ENCODE data around the gene ARHGEF37. TPM values are rescaled to one million over a fixed set of nuclear protein-coding genes. Genes with fewer than 3 reads are reported as not detected.
"Not testable (repeated sequence)": the region's sequence is repeated elsewhere in the genome, so short reads cannot be mapped to it uniquely, and the experiment has no call there.

Gene ARHGEF37
- total RNA-seq, 1 donor from 2014 or later = 2.3 TPM

DNA sequence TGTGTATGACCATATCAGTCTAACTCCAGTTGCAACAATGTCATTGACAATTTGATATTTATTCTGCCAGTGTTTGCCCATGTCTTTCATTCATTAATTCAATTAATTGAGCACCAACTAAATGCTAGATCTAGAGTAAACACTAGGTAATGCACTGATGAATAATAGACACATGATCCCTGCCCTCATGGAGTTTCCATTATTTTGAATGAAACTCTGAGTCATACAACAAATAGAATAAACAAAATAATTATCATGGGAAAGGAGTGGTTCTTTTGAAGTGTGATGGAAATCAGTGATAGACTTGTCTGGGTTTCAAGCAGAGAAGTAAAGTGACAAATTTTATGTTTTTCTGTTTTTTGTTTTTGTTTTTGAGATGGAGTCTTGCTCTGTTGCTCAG is 4.6 kb downstream of the ARHGEF37 start:
- TF ChIP-seq, protein P1, sequence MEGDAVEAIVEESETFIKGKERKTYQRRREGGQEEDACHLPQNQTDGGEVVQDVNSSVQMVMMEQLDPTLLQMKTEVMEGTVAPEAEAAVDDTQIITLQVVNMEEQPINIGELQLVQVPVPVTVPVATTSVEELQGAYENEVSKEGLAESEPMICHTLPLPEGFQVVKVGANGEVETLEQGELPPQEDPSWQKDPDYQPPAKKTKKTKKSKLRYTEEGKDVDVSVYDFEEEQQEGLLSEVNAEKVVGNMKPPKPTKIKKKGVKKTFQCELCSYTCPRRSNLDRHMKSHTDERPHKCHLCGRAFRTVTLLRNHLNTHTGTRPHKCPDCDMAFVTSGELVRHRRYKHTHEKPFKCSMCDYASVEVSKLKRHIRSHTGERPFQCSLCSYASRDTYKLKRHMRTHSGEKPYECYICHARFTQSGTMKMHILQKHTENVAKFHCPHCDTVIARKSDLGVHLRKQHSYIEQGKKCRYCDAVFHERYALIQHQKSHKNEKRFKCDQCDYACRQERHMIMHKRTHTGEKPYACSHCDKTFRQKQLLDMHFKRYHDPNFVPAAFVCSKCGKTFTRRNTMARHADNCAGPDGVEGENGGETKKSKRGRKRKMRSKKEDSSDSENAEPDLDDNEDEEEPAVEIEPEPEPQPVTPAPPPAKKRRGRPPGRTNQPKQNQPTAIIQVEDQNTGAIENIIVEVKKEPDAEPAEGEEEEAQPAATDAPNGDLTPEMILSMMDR (conservative IDR thresholded peaks at IDR 0.05) = no peak
- Mint-ChIP-seq H3K4me3 (no peak overlapping the region), H3K4me1 (peaks cover 11% of the 10 kb centered on the region), H3K36me3 (ENCODE audit: low read depth) (no peaks in the 10 kb centered on the region), H3K9me3 (no peaks in the 10 kb centered on the region), H3K27me3 (ENCODE audit: low read depth) (peaks cover 12% of the 10 kb centered on the region), H3K27ac (ENCODE audit: unreplicated experiment) (no peak overlapping the region)
- no peak for DNase-seq (ENCODE audit: low read depth, low spot score)

DNA sequence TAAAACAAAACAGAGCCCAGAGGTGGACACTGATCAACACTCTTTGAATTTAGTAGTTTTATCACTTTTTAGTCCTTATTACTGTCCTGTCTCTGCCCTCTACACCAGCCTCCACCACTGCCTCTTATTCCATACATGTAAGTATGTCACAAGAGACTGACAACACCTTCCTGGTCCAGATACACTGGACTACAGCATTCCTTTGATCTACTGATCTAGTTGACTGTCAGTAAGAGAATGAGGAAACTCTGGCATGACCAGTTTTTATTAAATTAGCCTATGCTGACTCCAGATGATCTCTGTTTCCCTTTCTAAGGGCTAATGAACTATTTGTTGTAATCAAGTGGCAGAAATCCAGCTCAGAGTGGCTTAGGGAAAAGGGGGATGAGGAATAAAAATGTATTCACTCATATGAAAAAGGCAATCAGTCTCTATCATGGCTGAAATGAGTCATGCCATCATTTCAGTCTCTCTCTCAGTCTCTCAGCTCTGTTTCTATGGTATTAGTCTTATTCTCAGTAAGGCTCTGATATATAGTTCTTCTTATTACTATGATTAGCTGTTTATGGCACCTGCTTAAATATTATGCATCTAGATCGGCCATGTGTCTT is 5.5 kb downstream of the ARHGEF37 start:
- Mint-ChIP-seq H3K4me3 (no peak overlapping the region), H3K27me3 (ENCODE audit: low read depth) (peaks cover 5% of the 10 kb centered on the region), H3K9me3 (no peaks in the 10 kb centered on the region), H3K36me3 (ENCODE audit: low read depth) (no peaks in the 10 kb centered on the region), H3K27ac (ENCODE audit: unreplicated experiment) (no peak overlapping the region), H3K4me1 (peaks cover 5% of the 10 kb centered on the region)
- no peak for DNase-seq (ENCODE audit: low read depth, low spot score)
- TF ChIP-seq, protein P1 (conservative IDR thresholded peaks at IDR 0.05) = no peak

DNA sequence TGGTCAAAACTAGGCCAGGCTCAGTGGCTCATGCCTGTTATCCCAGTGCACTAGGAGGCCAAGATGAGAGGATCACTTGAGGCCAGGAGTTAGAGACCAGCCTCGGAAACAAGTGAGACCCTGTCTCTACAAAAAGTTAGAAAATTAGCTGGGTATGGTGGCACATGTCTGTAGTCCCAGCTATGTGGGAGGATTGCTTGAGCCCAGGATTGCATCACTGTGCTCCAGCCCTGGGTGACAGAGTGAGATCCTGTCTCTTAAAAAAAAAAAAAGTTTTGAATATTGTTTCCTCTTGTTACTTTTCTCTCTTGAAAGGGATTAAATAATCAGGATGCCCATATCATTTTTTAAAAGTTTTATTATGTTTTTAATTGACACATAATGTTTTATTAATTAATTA is 7.6 kb downstream of the ARHGEF37 start:
- no peaks in the 10 kb centered on the region for H3K27me3 Mint-ChIP-seq (ENCODE audit: low read depth)
- no peak overlapping the region for H3K4me3 Mint-ChIP-seq
- no peaks in the 10 kb centered on the region for H3K4me1 Mint-ChIP-seq
- TF ChIP-seq, protein P1 (conservative IDR thresholded peaks at IDR 0.05) = no peak
- no peak for DNase-seq (ENCODE audit: low read depth, low spot score)
- no peak overlapping the region for H3K27ac Mint-ChIP-seq (ENCODE audit: unreplicated experiment)
- no peaks in the 10 kb centered on the region for H3K36me3 Mint-ChIP-seq (ENCODE audit: low read depth)
- H3K9me3 Mint-ChIP-seq = no peaks in the 10 kb centered on the region

DNA sequence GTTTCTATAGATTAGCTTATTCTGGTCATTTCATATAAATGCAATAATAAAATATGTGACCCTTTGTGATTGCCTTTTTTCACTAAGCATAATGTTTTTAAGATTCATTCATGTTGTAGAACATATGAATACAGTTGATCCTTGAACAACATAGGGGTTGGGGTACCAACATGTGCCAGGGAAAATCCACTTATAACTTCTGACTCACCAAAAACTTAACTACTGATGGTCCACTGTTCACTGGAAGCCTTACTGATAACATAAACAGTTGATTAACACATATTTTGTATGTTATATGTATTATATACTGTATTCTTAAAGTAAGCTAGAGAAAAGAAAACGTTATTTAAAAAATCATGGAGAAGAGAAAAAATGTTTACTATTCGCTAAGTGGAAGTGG is 12.1 kb downstream of the ARHGEF37 start:
- Mint-ChIP-seq H3K27me3 (ENCODE audit: low read depth) (no peaks in the 10 kb centered on the region), H3K36me3 (ENCODE audit: low read depth) (no peaks in the 10 kb centered on the region), H3K9me3 (no peaks in the 10 kb centered on the region), H3K27ac (ENCODE audit: unreplicated experiment) (no peak overlapping the region), H3K4me1 (no peaks in the 10 kb centered on the region), H3K4me3 (no peak overlapping the region)
- no peak for DNase-seq (ENCODE audit: low read depth, low spot score)
- TF ChIP-seq, protein P1 (conservative IDR thresholded peaks at IDR 0.05) = no peak

DNA sequence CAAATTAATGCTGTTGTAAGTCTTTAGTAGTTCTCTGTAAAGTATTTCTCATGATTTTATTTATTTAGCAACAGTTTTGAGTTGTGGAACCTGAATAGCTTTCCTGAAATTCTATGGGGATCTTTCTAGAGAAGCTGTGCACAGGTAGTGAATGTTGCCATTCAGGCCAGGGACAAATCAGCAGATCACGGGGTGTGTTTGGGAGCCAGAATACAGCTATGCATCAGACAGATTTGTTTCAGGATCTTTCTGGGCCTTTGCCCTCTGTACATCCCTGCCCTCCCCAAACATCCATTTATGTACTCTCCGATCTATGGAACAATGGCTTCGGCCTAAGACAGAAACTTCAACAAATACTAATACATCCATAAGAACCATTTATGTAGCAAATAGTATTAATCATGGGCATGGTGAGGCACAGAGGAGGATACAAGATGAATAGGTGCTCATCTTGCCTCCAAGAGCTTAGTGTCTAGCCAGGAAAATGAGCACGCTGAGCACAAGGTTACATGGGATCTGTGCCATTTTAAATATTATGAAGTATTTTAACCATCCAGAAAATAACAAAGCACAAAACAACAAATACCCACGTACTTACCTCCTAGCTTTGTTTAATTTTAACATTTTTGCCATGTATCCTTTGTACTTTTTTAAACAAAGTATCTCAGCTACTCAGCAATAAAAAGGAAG is 13.1 kb downstream of the ARHGEF37 start:
- H3K27me3 Mint-ChIP-seq (ENCODE audit: low read depth) = no peaks in the 10 kb centered on the region
- H3K4me1 Mint-ChIP-seq = no peaks in the 10 kb centered on the region
- no peak overlapping the region for H3K27ac Mint-ChIP-seq (ENCODE audit: unreplicated experiment)
- TF ChIP-seq, protein P1 (conservative IDR thresholded peaks at IDR 0.05) = no peak
- H3K4me3 Mint-ChIP-seq = no peak overlapping the region
- no peaks in the 10 kb centered on the region for H3K36me3 Mint-ChIP-seq (ENCODE audit: low read depth)
- H3K9me3 Mint-ChIP-seq = no peaks in the 10 kb centered on the region
- DNase-seq (ENCODE audit: low read depth, low spot score) = no peak

DNA sequence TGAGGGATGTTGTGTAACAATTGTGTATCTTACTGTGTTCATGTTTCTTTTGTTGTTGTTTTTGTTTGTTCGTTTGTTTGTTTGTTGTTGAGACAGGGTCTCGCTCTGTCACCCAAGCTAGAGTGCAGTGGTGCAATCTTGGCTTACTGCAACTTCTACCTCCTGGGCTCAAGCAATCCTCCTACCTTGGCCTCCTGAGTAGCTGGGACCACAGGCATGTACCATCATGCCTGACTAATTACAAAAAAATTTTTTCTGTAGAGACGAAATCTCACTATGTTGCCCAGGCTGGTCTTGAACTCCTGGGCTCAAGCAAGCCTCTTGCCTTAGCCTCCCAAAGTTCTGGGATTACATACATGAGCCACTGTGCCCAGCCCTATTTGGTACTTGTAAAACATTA is 13.8 kb downstream of the ARHGEF37 start:
- H3K4me3 Mint-ChIP-seq; H3K9me3 Mint-ChIP-seq; H3K4me1 Mint-ChIP-seq; DNase-seq (ENCODE audit: low read depth, low spot score); H3K27me3 Mint-ChIP-seq (ENCODE audit: low read depth); H3K36me3 Mint-ChIP-seq (ENCODE audit: low read depth); H3K27ac Mint-ChIP-seq (ENCODE audit: unreplicated experiment): not testable (repeated sequence)
